ENCODE measurements around the gene OLFM1.
A peak's percentile ranks its signal among the peaks of the same experiment; 100 is the strongest.

The OLFM1 gene

GRCh38 chr9:135087489-135087792 is at the start of gene OLFM1:
OLFM1 (plus strand) TSS chr9:135087668; CDS start chr9:135087990, 322 bp downstream.
- peak; percentile 79 for DNase-seq (ENCODE audit: low read depth, low spot score)

- DNase-seq (ENCODE audit: low read depth, low spot score): no peak
Measured at GRCh38 chr9:135038331-135038730, 49.1 kb upstream of the OLFM1 start.

GRCh38 chr9:135038826-135039225 is 48.6 kb upstream of the OLFM1 start:
- DNase-seq (ENCODE audit: low read depth, low spot score): no peak

GRCh38 chr9:135039266-135039870 is 48.1 kb upstream of the OLFM1 start:
- DNase-seq (ENCODE audit: low read depth, low spot score): no peak

GRCh38 chr9:135039916-135040645 is 47.4 kb upstream of the OLFM1 start:
- DNase-seq (ENCODE audit: low read depth, low spot score): no peak

- no peak for DNase-seq (ENCODE audit: low read depth, low spot score)
Measured at GRCh38 chr9:135040892-135041291, 46.6 kb upstream of the OLFM1 start.

GRCh38 chr9:135043345-135043744 is 44.1 kb upstream of the OLFM1 start:
- no peak for DNase-seq (ENCODE audit: low read depth, low spot score)

- no peak for DNase-seq (ENCODE audit: low read depth, low spot score)
Measured at GRCh38 chr9:135045264-135045927, 42.1 kb upstream of the OLFM1 start.

GRCh38 chr9:135045928-135046738 is 41.3 kb upstream of the OLFM1 start:
- DNase-seq (ENCODE audit: low read depth, low spot score): no peak

- no peak for DNase-seq (ENCODE audit: low read depth, low spot score)
Measured at GRCh38 chr9:135046739-135047350, 40.6 kb upstream of the OLFM1 start.

GRCh38 chr9:135047521-135047920 is 39.9 kb upstream of the OLFM1 start:
- no peak for DNase-seq (ENCODE audit: low read depth, low spot score)

- DNase-seq (ENCODE audit: low read depth, low spot score): no peak
Measured at GRCh38 chr9:135048046-135048757, 39.3 kb upstream of the OLFM1 start.

- no peak for DNase-seq (ENCODE audit: low read depth, low spot score)
Measured at GRCh38 chr9:135048758-135049444, 38.6 kb upstream of the OLFM1 start.

- no peak for DNase-seq (ENCODE audit: low read depth, low spot score)
Measured at GRCh38 chr9:135049460-135049859, 38.0 kb upstream of the OLFM1 start.

GRCh38 chr9:135050072-135050990 is 37.1 kb upstream of the OLFM1 start:
- no peak for DNase-seq (ENCODE audit: low read depth, low spot score)

GRCh38 chr9:135051316-135052038 is 36.0 kb upstream of the OLFM1 start:
- DNase-seq (ENCODE audit: low read depth, low spot score): no peak

GRCh38 chr9:135053133-135053532 is 34.3 kb upstream of the OLFM1 start:
- no peak for DNase-seq (ENCODE audit: low read depth, low spot score)

GRCh38 chr9:135055181-135055580 is 32.3 kb upstream of the OLFM1 start:
- no peak for DNase-seq (ENCODE audit: low read depth, low spot score)

- DNase-seq (ENCODE audit: low read depth, low spot score): no peak
Measured at GRCh38 chr9:135056541-135056940, 30.9 kb upstream of the OLFM1 start.

Data from astrocyte of the hippocampus (primary cell).